ENCODE measurements around the gene OLR1. TPM values are rescaled to one million over a fixed set of nuclear protein-coding genes. Genes with fewer than 3 reads are reported as not detected.

The OLR1 gene
- total and polyA plus RNA-seq, 2 donors = 0.27 to 1.2 TPM

DNA sequence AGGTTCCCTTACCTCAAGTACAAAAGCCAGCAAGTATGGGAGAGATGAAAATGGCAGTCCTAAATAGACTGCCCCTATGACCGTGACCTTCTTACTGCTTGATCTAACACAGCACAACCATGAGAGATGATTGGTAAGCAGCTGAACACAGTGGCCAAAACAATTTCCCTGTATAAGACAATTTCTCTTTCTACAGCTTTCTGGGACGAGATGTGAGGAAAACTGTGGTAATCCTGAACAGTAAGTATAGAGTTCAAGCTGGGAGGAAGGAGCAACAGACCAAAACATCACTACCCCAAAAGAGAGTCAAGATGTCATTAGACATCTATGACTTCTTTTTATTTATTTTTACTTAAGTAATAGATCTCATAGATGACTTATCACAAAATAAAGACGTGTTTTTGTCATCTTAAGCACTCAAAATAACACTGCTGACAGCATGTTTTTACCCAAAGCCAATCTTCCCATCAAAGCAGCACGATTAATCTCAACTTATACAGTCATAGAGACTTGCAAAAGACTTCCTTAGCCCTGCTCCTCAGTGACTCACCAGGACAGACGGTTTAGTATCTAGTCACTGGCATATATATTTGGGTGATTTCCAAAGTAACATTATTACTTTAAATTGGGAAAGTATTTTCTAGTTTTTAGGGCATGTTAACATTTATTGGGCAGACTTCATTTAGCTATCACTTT, 10.6 kb upstream of the OLR1 start:
- Histone ChIP-seq H3K4me1 (ENCODE audit: insufficient read depth) (peaks cover 2% of the 10 kb centered on the region), H3K36me3 (ENCODE audit: insufficient read depth) (no peaks in the 10 kb centered on the region), H3K4me3 (ENCODE audit: low read depth, low read length) (no peak overlapping the region), H3K27ac (ENCODE audit: low read depth) (no peak overlapping the region)
- no peak for DNase-seq (ENCODE audit: extremely low spot score)
- WGBS = 52% methylated on average over 5 of the region's 5 CpGs

- Histone ChIP-seq H3K4me3 (ENCODE audit: low read depth, low read length) (no peak overlapping the region), H3K27ac (ENCODE audit: low read depth) (no peak overlapping the region), H3K36me3 (ENCODE audit: insufficient read depth) (no peaks in the 10 kb centered on the region), H3K4me1 (ENCODE audit: insufficient read depth) (peaks cover 2% of the 10 kb centered on the region)
- DNase-seq (ENCODE audit: extremely low spot score) = no peak
- 62% methylated on average over 5 of the region's 5 CpGs for WGBS
Observed at GRCh38 chr12:10179776-10180181, 7.8 kb upstream of the OLR1 start.

GRCh38 chr12:10178821-10179220, 6.9 kb upstream of the OLR1 start, which contains the start of gene TMEM52B:
TMEM52B (plus strand) TSS chr12:10179032; CDS start chr12:10179575, 543 bp downstream.
- no peak for DNase-seq (ENCODE audit: extremely low spot score)
- no peak within 1 kb of the TSS for H3K4me3 ChIP-seq (ENCODE audit: low read depth, low read length)
- no peaks in the 10 kb centered on the region for H3K36me3 ChIP-seq (ENCODE audit: insufficient read depth)
- H3K27ac ChIP-seq (ENCODE audit: low read depth) = no peak within 1 kb of the TSS
- WGBS = 73% methylated on average over 4 of the region's 4 CpGs
- H3K4me1 ChIP-seq (ENCODE audit: insufficient read depth) = peaks cover 2% of the 10 kb centered on the region

GRCh38 chr12:10175846-10176636, 4.1 kb upstream of the OLR1 start:
- 84% methylated on average over 5 of the region's 5 CpGs for WGBS
- no peaks in the 10 kb centered on the region for H3K36me3 ChIP-seq (ENCODE audit: insufficient read depth)
- H3K4me3 ChIP-seq (ENCODE audit: low read depth, low read length) = no peak overlapping the region
- H3K27ac ChIP-seq (ENCODE audit: low read depth) = no peak overlapping the region
- no peaks in the 10 kb centered on the region for H3K4me1 ChIP-seq (ENCODE audit: insufficient read depth)
- no peak for DNase-seq (ENCODE audit: extremely low spot score)

GRCh38 chr12:10174986-10175614, 3.2 kb upstream of the OLR1 start:
- Histone ChIP-seq H3K4me3 (ENCODE audit: low read depth, low read length) (no peak overlapping the region), H3K36me3 (ENCODE audit: insufficient read depth) (no peaks in the 10 kb centered on the region), H3K27ac (ENCODE audit: low read depth) (no peak overlapping the region), H3K4me1 (ENCODE audit: insufficient read depth) (no peaks in the 10 kb centered on the region)
- DNase-seq (ENCODE audit: extremely low spot score) = no peak
- WGBS = 58% methylated on average over 2 of the region's 2 CpGs

GRCh38 chr12:10170216-10170615, 1.7 kb downstream of the OLR1 start:
- Histone ChIP-seq H3K36me3 (ENCODE audit: insufficient read depth) (no peaks in the 10 kb centered on the region), H3K4me1 (ENCODE audit: insufficient read depth) (no peaks in the 10 kb centered on the region), H3K27ac (ENCODE audit: low read depth) (no peak overlapping the region), H3K4me3 (ENCODE audit: low read depth, low read length) (no peak overlapping the region)
- no peak for DNase-seq (ENCODE audit: extremely low spot score)
- WGBS = 91% methylated on average over 5 of the region's 5 CpGs

DNA sequence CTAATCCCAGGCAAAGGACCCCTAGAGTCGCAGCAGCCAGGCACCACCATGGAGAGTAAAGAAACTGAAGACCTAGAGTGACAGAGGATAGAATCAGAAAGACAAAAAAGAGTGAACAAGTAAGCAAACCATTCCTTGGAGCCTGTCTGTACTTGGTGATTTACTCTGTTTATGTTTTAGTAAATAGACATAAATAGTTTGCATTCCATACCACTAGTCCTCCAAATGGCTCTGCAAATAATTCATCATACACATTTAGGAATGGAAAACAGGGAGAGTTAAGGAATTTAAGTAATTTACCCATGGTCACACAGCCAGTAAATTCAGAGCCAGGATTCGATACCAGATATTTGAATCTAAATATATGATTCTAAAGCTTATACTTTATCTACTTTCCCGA, 2.8 kb downstream of the OLR1 start:
- no peaks in the 10 kb centered on the region for H3K4me1 ChIP-seq (ENCODE audit: insufficient read depth)
- H3K4me3 ChIP-seq (ENCODE audit: low read depth, low read length) = no peak overlapping the region
- H3K36me3 ChIP-seq (ENCODE audit: insufficient read depth) = no peaks in the 10 kb centered on the region
- 31% methylated on average over 3 of the region's 3 CpGs for WGBS
- DNase-seq (ENCODE audit: extremely low spot score) = no peak
- H3K27ac ChIP-seq (ENCODE audit: low read depth) = no peak overlapping the region

DNA sequence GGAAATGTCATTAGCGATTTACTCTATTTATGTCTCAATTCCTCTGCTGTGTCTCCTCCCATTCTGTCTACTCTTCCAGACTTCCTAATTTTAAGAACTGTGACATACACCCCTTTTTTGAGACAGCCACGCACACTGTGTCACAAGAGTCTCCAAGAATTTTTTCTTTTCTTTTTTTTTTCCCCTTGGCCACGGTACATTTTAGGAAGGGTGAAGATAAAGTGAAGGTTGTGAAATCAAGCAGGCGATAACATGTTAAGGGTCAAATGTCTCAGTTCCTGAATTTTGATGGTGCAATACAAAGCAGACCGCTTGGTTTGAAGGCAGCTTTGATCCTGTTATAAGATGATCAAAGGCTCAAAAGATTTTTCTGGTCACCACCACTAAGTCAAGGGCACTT, 4.3 kb downstream of the OLR1 start:
- no peak overlapping the region for H3K4me3 ChIP-seq (ENCODE audit: low read depth, low read length)
- no peak for DNase-seq (ENCODE audit: extremely low spot score)
- H3K4me1 ChIP-seq (ENCODE audit: insufficient read depth) = no peaks in the 10 kb centered on the region
- 71% methylated on average over 5 of the region's 5 CpGs for WGBS
- no peaks in the 10 kb centered on the region for H3K36me3 ChIP-seq (ENCODE audit: insufficient read depth)
- H3K27ac ChIP-seq (ENCODE audit: low read depth) = no peak overlapping the region

DNA sequence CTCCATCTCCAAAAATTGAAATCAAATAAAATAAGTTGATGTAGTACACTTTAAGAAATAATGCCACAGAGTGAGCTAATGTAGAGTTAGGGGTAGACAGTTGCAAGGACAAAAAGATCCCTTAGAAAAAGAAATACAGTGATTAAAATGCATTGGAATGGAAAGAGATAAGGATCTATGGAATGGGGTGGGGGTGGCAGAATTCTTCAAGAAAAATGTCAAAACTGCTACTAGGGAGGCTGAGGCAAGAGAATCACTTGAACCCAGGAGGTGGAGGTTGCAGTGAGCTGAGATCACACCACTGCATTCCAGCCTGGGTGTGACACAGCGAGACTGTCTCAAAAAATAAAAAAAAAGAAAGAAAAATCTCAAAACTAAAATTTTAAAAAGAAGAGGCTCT, 6.5 kb downstream of the OLR1 start:
- Histone ChIP-seq H3K36me3 (ENCODE audit: insufficient read depth) (no peaks in the 10 kb centered on the region), H3K4me3 (ENCODE audit: low read depth, low read length) (no peak overlapping the region), H3K4me1 (ENCODE audit: insufficient read depth) (no peaks in the 10 kb centered on the region), H3K27ac (ENCODE audit: low read depth) (no peak overlapping the region)
- no peak for DNase-seq (ENCODE audit: extremely low spot score)
- WGBS = 100% methylated on average over 1 of the region's 1 CpG

DNA sequence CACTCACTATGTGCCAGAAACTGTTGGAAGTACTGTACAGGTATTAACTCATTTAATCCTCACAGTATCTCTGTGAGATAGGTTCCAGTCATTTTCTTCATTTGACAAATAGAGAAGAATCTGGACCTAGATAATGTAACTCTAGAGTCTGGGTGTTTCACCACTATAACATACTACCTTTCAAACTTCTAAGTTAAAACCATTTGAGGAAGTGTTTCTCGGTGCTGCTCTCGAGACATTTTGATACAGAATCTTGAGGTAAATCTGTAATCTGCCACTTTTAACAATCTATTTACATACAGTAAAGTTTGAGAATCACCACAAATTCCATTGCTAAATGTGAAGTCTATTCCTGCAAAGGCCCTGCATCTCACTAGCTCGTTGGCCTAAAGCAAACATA, 8.8 kb downstream of the OLR1 start:
- H3K4me3 ChIP-seq (ENCODE audit: low read depth, low read length) = no peak overlapping the region
- no peak for DNase-seq (ENCODE audit: extremely low spot score)
- no peaks in the 10 kb centered on the region for H3K36me3 ChIP-seq (ENCODE audit: insufficient read depth)
- H3K27ac ChIP-seq (ENCODE audit: low read depth) = no peak overlapping the region
- no peaks in the 10 kb centered on the region for H3K4me1 ChIP-seq (ENCODE audit: insufficient read depth)
- WGBS = 70% methylated on average over 3 of the region's 3 CpGs

DNA sequence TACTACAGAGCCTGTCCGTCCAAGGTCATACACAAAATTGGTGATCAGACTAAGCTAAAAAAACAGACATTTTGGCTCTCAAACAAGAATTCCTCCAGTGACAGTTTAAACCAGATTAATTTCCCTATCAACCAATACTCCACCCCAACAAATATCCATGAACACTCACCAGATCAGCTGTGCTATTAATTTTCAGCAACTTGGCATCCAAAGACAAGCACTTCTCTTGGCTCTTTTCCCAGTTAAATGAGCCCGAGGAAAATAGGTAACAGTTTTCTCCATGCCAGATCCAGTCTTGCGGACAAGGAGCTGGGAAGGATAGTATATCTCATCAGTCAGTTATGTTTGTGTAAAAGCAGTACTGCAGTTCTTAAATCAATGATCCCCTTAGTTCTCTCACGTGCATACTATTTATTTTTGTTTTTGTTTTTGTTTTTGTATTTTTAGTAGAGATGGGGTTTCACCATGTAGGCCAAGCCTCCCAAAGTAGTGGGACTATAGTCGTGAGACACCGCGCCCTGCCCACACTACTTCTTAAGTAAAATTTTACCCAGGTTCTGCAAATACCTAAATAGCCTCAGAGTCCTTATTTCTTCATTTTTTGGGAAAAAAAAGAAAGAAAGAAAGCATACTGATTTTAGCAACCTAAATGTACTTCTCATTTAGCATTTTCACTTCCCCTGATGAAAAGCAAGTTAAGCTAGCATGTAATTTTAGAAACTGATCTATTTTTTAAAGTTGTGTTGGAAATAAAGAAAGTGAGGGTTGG, 11.1 kb downstream of the OLR1 start:
- DNase-seq (ENCODE audit: extremely low spot score) = no peak
- Histone ChIP-seq H3K36me3 (ENCODE audit: insufficient read depth) (no peaks in the 10 kb centered on the region), H3K4me3 (ENCODE audit: low read depth, low read length) (no peak overlapping the region), H3K4me1 (ENCODE audit: insufficient read depth) (no peaks in the 10 kb centered on the region), H3K27ac (ENCODE audit: low read depth) (no peak overlapping the region)
- WGBS = 62% methylated on average over 7 of the region's 7 CpGs

DNA sequence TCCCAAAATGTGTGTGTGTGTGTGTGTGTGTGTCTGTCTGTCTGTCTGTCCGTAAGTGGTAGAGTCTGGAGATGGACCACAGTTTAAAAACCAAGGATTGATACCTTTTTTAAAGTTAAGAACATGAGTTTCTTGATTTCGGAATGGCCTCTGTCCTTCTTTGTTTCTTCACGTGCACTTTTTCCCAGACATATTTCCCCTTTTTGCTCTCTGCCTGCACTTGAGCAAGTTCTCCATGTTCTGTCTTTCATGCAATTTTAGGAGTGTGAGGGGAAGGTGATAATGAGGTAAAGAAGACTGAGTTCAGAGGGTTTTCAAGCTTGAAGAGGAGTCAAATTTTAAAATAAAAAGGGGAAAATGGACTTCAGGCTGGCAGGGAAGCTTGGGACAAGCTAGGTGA, 12.7 kb downstream of the OLR1 start:
- no peak for DNase-seq (ENCODE audit: extremely low spot score)
- no peak overlapping the region for H3K4me3 ChIP-seq (ENCODE audit: low read depth, low read length)
- no peaks in the 10 kb centered on the region for H3K36me3 ChIP-seq (ENCODE audit: insufficient read depth)
- no peak overlapping the region for H3K27ac ChIP-seq (ENCODE audit: low read depth)
- WGBS = 79% methylated on average over 3 of the region's 3 CpGs
- H3K4me1 ChIP-seq (ENCODE audit: insufficient read depth) = no peaks in the 10 kb centered on the region

DNA sequence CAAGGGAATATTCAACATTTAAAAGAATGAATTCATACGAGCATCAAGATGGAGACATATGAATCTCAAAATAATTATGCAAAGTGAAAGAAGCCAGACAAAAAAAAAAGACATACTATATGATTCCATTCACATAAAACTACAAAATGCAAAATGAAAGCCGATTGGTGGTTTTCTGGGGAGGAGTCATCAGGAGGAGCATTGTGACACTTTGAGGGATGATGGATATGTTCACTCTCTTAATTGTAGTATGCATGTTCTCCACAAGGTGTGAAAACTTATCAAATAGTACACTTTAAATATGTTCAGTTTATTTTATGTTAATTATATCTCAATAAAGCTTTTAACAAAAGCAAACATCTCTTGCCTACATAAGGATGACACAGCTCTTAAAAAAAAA, 13.5 kb downstream of the OLR1 start:
- Histone ChIP-seq H3K4me1 (ENCODE audit: insufficient read depth) (no peaks in the 10 kb centered on the region), H3K36me3 (ENCODE audit: insufficient read depth) (no peaks in the 10 kb centered on the region), H3K27ac (ENCODE audit: low read depth) (no peak overlapping the region), H3K4me3 (ENCODE audit: low read depth, low read length) (no peak overlapping the region)
- DNase-seq (ENCODE audit: extremely low spot score) = no peak
- 88% methylated on average over 2 of the region's 2 CpGs for WGBS
